Globus pallidus (tissue), 1 donor: ENCODE results near the gene ADAMTSL3.
"Not testable (repeated sequence)": the region's sequence is repeated elsewhere in the genome, so short reads cannot be mapped to it uniquely, and the experiment has no call there.

Source experiments
- DNase-seq: peaks from one replicate; pipeline ENCODE4 v3.0.0-alpha.2; 2015; ENCODE audit warnings: low spot score

The ADAMTSL3 gene

GRCh38 chr15:83927704-83928391 lies 273.9 kb downstream of the ADAMTSL3 start:
- DNase-seq: no peak

- no peak for DNase-seq
These were observed 274.4 kb downstream of the ADAMTSL3 start for GRCh38 chr15:83928392-83928734.

DNA sequence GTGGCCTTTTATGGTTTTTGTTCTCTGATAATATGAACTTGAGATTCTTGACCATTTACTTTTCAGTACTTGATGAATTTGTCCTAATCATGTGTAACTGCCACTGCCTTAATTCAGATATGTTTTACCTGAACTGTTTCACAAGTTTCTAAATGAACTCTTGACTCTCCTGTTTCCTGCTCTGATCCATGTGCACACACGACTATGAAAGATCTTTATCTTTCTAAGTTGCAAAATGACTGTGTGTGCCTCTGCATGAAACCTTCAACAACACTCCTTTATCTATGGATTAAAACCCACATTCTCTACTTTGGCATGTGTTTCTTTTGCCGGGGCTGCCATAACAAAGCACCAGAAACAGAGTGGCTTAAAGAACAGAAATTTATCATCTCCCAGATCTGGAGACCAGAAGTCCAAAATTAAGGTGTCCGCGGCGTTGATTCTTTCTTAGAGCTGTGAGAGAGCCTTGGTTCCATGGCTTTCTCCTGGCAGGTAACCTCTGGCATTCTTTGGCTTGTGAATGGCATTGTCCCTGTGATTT lies 275.0 kb downstream of the ADAMTSL3 start:
- DNase-seq: no peak

- no peak for DNase-seq
These were observed 275.7 kb downstream of the ADAMTSL3 start for GRCh38 chr15:83929619-83930018.

- DNase-seq: no peak
These were observed 276.7 kb downstream of the ADAMTSL3 start for GRCh38 chr15:83930392-83931212.

DNA sequence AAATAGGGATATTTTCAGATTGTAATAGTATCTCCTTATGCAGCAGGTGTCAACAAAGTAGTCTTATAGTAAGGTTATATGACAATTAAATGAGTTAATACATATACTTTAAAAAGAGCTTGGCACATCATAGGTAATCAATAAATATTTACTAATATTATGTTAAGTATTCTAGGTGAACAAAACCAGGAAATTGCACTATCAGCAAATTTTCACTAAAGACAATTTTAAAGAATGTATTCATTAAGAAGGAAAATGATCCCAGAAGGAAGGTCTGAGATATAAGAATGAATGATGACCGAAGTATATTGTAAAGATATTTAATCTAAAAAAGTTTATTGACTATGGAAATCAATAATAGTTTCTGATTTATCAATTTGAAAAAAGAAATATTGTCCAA lies 281.9 kb downstream of the ADAMTSL3 start:
- no peak for DNase-seq

- no peak for DNase-seq
These were observed 286.2 kb downstream of the ADAMTSL3 start for GRCh38 chr15:83940136-83940535.

- no peak for DNase-seq
These were observed 289.1 kb downstream of the ADAMTSL3 start for GRCh38 chr15:83943043-83943442.

DNA sequence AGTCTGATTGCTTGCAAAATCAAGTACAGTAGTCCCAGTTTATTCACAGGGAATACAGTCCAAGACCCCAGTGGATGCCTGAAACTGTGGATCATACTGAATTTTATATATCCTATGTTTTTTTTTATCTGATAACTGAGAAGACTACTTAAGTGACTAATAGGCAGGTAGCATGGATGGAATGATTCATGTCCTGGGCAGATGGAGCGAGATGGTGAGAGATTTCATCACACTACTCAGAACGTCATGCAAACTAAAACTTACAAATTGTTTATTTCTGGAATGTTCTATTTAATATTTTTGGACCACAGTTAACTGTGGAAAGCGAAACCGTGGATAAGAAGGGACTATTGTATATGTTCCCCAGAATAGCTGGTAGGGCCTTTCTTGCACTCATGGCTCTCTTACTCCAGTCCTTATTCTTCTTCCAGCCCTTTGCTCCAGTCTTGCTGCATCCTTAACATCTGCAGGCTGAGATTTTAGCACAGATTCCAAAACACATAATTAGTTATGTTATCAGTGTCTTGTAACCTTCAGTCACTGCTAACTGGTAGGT lies 290.0 kb downstream of the ADAMTSL3 start:
- DNase-seq: no peak

GRCh38 chr15:83947156-83947555 lies 293.2 kb downstream of the ADAMTSL3 start:
- DNase-seq: peak; percentile 51

GRCh38 chr15:83954506-83954905 lies 300.6 kb downstream of the ADAMTSL3 start:
- no peak for DNase-seq

DNA sequence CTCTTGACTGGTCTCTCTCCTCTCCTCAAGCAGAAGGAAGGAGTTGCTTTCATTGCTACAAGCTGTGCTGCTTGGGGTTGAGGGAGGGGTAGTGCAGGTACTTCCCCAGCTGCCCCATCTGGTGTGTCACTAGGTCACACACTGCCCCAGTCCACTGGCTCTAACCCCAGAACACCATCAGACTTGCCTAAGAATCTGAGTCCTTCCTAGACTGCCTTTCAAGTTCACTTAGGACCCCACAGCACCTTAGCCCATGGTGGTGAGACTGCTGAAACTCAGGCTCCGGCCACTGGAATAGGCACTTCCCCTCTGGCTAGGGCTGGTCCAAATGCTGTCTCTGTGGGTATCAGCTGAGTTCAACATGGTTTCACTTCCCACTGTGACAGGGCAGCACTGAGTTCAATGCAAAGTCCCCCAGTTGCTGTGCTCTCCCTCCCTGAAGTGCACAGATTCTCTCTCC lies 301.9 kb downstream of the ADAMTSL3 start:
- DNase-seq: no peak

DNA sequence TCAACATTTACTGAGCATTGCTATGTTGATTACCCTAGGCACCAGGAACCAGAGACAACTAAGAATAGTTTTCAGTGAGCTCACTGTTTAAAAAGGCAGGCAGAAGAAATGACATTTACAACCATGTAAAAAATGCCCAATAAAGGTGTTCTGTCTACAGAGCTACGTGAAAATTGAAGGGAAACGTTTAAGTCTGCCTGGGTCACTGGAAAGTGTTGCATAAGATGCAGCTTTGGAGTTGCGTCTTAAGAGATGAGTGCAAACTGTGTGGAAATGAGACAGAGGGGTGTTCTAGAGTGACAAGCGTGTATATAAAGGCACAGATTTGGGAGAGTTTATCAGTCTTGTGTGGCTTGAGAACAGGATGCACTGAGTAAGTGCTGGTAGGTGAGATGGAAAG lies 303.0 kb downstream of the ADAMTSL3 start:
- no peak for DNase-seq

DNA sequence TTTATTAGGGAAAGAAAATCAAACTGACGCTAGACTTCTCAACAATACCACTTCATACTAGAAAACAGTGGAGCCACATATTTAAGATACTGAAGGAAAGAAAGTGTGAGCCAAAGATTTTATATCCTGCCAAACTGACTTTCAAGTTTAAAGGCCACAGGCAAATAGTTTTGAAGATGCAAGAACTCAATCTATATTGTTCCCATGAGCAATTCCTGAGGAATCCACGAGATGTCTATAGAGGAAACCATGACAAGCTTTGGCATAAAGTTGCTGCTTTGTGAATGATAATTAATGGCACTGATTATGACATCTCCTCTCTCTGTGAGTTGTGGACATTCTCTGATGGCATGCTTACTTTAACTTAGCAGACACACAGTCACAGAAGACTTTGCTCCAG lies 305.6 kb downstream of the ADAMTSL3 start:
- DNase-seq: no peak

GRCh38 chr15:83960192-83960829 lies 306.4 kb downstream of the ADAMTSL3 start:
- DNase-seq: no peak

DNA sequence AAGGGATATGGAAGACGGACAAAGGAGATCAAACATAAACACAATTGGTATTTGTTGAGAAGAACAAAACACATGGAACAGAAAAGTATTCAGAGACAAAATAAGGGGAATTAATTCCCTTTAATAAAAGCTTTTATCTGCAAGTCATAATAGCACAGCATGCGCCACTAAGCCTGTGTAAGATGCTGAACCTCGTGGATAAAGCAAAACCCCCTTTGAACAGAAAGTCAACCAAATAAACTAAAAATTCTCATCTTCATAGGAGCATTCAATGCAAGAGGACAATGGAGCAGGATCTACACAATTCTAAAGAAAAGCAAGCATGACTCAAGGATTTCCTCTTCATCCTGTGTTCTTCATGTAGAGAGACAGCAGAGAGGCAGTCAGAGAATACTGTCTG lies 307.4 kb downstream of the ADAMTSL3 start:
- no peak for DNase-seq

DNA sequence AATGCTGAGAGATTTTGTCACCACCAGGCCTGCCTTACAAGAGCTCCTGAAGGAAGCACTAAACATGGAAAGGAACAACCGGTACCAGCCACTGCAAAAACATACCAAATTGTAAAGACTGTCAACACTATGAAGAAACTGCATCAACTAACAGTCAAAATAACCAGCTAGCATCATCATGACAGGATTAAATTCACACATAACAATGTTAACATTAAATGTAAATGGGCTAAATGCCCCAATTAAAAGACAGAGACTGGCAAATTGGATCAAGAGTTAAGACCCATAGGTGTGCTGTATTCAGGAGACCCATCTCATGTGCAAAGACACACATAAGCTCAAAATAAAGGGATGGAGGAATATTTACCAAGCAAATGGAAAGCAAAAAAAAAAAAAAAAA lies 311.0 kb downstream of the ADAMTSL3 start:
- not testable (repeated sequence) for DNase-seq

DNA sequence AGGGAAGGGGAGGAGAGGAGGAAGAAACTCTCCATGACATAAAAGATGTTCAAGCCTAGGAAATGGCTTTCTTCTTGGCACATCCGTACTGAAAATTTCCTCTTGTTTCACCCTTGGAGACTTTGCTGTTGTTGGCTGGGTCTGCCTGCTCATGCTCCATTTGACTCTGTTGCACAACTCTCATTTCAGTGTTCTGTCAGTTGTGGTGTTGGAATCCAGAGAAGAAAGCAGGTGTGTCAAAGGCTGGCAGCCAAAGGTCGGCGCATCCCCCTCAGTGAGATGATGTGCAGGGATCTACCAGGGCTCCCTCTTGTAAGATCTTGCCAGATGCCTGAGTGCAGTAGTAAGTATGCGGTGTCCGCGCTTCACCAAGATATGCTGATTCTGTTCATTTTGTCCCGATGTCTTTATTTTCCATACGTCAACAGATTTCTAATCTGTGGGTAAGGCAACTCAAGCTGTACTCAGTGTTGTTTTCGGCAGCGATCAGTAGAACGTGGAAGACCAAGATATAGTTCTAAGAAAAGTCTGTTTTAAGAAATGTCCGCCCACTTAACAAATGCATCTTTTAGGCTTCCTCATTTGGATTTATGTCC lies 316.5 kb downstream of the ADAMTSL3 start:
- no peak for DNase-seq

GRCh38 chr15:83971992-83972391 lies 318.1 kb downstream of the ADAMTSL3 start:
- no peak for DNase-seq

DNA sequence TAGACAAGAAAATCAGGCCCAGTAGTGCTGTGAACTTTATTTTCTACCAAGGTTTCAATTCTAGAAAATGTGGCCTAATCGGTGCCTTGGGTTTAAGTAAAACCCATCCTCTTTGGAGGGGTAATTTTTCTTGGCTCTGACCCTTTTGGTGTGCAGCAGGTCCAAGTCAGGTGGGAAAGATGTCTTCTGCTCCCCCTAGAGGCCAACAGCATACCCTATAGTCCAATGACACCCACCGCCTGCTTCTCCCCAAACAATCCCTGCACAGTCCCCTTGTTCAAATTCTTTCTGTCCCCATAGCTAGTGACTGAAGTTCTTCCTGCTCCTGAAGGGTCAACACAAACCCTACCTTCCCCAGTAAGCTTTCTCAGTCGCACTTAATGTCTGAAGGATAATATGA lies 319.9 kb downstream of the ADAMTSL3 start:
- DNase-seq: no peak

GRCh38 chr15:83977992-83978391 lies 324.1 kb downstream of the ADAMTSL3 start:
- DNase-seq: no peak

DNA sequence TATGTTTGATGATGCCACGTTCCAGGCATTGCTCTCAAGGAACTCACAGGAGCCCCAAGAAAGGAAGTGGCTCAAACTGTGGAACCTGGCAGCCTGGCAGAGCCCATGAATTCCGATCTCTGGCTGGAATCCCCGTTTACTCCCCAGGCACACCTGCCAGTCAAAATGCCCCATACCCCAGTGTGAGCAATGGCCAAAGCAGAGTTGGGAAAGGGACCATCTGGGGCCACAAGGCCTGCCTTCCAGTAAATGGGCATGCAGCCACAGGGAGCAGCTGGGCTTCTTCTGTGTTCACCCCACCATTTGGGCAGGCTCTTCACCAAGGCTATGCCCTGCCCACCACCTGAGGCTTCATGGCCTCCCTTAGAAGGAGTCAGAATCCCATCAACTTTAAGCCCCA lies 324.7 kb downstream of the ADAMTSL3 start:
- no peak for DNase-seq
